ENCODE data around the gene STXBP2. TPM values are rescaled to one million over a fixed set of nuclear protein-coding genes. Genes with fewer than 3 reads are reported as not detected.

STXBP2 gene
- total RNA-seq, 4 donors from 2014 or later, result 2.4 to 10.3 (median 8.2) TPM; not detected in 1

- peak overlapping the region in 1 of 2 donors; percentile 96 for H3K4me3 ChIP-seq
- H3K27ac ChIP-seq, result no peak overlapping the region
- no peaks in the 10 kb centered on the region for H3K9me3 ChIP-seq
- no peak for DNase-seq
- TF ChIP-seq CTCF (IDR thresholded peaks at IDR 0.05) (no peak), POLR2A (IDR thresholded peaks at IDR 0.05) (no peak)
- no peaks in the 10 kb centered on the region for H3K36me3 ChIP-seq
- no peaks in the 10 kb centered on the region for H3K27me3 ChIP-seq
- intact Hi-C loops (cut with DNase I; ENCODE audit: low total_unique reads), result no loop called here
- peaks cover 0 to 10% of the 10 kb centered on the region in 2 donors for H3K4me1 ChIP-seq
These were observed 45.4 kb downstream of the STXBP2 start for GRCh38 chr19:7682175-7682855.

- Histone ChIP-seq H3K9me3 (no peaks in the 10 kb centered on the region), H3K4me3 (no peak overlapping the region), H3K27ac (no peak overlapping the region), H3K27me3 (peaks cover 0 to 4% of the 10 kb centered on the region in 2 donors), H3K4me1 (peaks cover 0 to 10% of the 10 kb centered on the region in 2 donors), H3K36me3 (no peaks in the 10 kb centered on the region)
- intact Hi-C loops (cut with DNase I; ENCODE audit: low total_unique reads), result no loop called here
- TF ChIP-seq CTCF (IDR thresholded peaks at IDR 0.05) (no peak), POLR2A (IDR thresholded peaks at IDR 0.05) (no peak)
- DNase-seq, result no peak
These were observed 48.9 kb downstream of the STXBP2 start for GRCh38 chr19:7685546-7686445.

- H3K27ac ChIP-seq, result no peak overlapping the region
- no peak for DNase-seq
- H3K27me3 ChIP-seq, result peaks cover 0 to 4% of the 10 kb centered on the region in 2 donors
- peaks cover 0 to 2% of the 10 kb centered on the region in 2 donors for H3K4me1 ChIP-seq
- H3K36me3 ChIP-seq, result no peaks in the 10 kb centered on the region
- TF ChIP-seq CTCF (IDR thresholded peaks at IDR 0.05) (no peak), POLR2A (IDR thresholded peaks at IDR 0.05) (no peak)
- intact Hi-C loops (cut with DNase I; ENCODE audit: low total_unique reads), result no loop called here
- H3K4me3 ChIP-seq, result no peak overlapping the region
- H3K9me3 ChIP-seq, result no peaks in the 10 kb centered on the region
These were observed 50.3 kb downstream of the STXBP2 start for GRCh38 chr19:7687177-7687576.

GRCh38 chr19:7689165-7689564, 52.3 kb downstream of the STXBP2 start:
- DNase-seq, result no peak
- no peaks in the 10 kb centered on the region for H3K9me3 ChIP-seq
- intact Hi-C loops (cut with DNase I; ENCODE audit: low total_unique reads), result no loop called here
- no peaks in the 10 kb centered on the region for H3K4me1 ChIP-seq
- no peaks in the 10 kb centered on the region for H3K36me3 ChIP-seq
- peaks cover 0 to 4% of the 10 kb centered on the region in 2 donors for H3K27me3 ChIP-seq
- TF ChIP-seq CTCF (IDR thresholded peaks at IDR 0.05) (no peak), POLR2A (IDR thresholded peaks at IDR 0.05) (no peak)
- H3K27ac ChIP-seq, result no peak overlapping the region
- H3K4me3 ChIP-seq, result no peak overlapping the region

GRCh38 chr19:7690779-7691258, 53.9 kb downstream of the STXBP2 start:
- DNase-seq, result no peak
- intact Hi-C loops (cut with DNase I; ENCODE audit: low total_unique reads), result no loop called here
- Histone ChIP-seq H3K4me1 (no peaks in the 10 kb centered on the region), H3K9me3 (no peaks in the 10 kb centered on the region), H3K27me3 (peaks cover 0 to 4% of the 10 kb centered on the region in 2 donors), H3K36me3 (no peaks in the 10 kb centered on the region), H3K27ac (no peak overlapping the region), H3K4me3 (no peak overlapping the region)
- TF ChIP-seq POLR2A (IDR thresholded peaks at IDR 0.05) (no peak), CTCF (IDR thresholded peaks at IDR 0.05) (no peak)

Data from uterus (tissue), 4 donors.